Measurements from ENCODE around the gene SLC13A2.

Gene SLC13A2

GRCh38 chr17:28493460-28493859 is 20.0 kb downstream of the SLC13A2 start:
- DNase-seq (ENCODE audit: low spot score) = peak; percentile 27

DNA sequence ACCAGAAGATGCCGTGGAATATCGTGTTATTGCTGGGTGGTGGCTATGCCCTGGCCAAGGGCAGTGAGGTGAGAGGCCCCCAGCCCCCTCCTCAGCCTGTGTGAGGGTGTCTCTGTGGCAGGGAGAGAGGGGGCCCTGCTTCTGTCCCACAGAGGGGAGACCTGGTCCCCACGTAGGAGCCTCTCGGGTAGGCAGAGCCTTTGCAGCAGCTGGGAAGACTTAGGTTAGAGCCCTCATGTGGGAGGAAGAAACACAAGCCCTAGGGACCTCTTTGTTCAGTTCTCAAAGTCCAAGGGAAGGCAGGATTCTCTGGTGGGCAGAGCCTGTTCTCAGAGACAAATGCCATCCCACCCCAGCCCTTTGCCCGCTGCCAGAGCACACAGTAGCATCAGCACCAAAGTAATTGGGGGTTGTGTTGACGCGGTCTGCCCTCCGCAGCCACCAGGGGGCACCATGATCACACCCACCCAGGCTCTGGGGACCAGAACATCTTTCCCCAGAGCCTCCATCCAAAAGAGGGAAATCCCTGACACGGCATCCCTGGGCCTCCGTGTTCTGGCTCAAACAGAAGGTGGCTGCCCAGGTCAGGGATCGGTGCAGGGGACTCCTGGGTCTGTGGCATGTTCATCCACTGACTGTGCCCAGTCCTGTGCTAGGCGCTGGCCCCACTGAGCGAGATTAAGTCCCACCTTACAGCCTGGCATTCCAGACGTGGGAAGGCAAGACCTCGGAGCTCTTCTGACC is 21.2 kb downstream of the SLC13A2 start:
- peak; percentile 43 for DNase-seq (ENCODE audit: low spot score)

DNA sequence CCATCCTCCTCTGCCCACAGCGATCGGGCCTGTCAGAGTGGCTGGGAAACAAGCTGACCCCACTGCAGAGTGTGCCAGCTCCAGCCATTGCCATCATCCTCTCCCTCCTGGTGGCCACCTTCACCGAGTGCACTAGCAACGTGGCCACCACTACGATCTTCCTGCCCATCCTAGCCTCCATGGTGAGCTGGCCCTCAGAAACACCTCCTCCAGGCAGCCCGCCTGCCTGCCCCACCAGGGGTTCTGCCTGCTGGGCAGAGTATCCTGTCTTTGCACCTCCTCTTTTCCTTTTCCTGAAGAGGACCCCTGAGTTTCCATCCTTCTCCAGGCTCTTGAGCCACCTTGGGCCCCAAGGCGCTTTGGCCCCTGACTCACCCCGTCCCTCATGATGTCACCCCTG is 22.2 kb downstream of the SLC13A2 start:
- no peak for DNase-seq (ENCODE audit: low spot score)

- DNase-seq (ENCODE audit: low spot score) = no peak
Measured at GRCh38 chr17:28497931-28498330, 24.5 kb downstream of the SLC13A2 start.

GRCh38 chr17:28498652-28499363 is 25.4 kb downstream of the SLC13A2 start:
- DNase-seq (ENCODE audit: low spot score) = no peak

GRCh38 chr17:28499364-28499664 is 25.9 kb downstream of the SLC13A2 start:
- no peak for DNase-seq (ENCODE audit: low spot score)

- DNase-seq (ENCODE audit: low spot score) = no peak
Measured at GRCh38 chr17:28499684-28500357, 26.4 kb downstream of the SLC13A2 start.

GRCh38 chr17:28500712-28501379 is 27.4 kb downstream of the SLC13A2 start:
- DNase-seq (ENCODE audit: low spot score) = no peak

- DNase-seq (ENCODE audit: low spot score) = no peak
Measured at GRCh38 chr17:28501421-28502284, 28.2 kb downstream of the SLC13A2 start.

DNA sequence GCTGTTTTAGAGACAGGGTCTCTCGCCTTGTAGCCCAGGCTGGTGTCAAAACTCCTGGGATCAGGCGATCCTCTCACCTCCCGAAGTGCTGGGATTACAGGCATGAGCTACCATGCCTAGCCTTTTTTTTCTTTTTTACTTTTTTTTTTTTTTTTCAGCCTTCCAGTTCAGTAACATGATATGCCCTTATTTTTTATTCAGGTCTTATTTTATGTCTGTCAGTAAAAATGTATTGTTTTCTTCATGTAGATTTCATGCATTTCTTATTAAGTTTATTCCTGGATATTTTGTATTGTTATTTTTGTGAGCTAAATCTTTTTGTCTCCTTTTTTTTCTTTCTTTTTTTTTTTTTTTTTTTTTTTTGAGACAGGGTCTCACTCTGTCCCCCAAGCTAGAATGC is 30.0 kb downstream of the SLC13A2 start:
- DNase-seq (ENCODE audit: low spot score) = no peak

DNA sequence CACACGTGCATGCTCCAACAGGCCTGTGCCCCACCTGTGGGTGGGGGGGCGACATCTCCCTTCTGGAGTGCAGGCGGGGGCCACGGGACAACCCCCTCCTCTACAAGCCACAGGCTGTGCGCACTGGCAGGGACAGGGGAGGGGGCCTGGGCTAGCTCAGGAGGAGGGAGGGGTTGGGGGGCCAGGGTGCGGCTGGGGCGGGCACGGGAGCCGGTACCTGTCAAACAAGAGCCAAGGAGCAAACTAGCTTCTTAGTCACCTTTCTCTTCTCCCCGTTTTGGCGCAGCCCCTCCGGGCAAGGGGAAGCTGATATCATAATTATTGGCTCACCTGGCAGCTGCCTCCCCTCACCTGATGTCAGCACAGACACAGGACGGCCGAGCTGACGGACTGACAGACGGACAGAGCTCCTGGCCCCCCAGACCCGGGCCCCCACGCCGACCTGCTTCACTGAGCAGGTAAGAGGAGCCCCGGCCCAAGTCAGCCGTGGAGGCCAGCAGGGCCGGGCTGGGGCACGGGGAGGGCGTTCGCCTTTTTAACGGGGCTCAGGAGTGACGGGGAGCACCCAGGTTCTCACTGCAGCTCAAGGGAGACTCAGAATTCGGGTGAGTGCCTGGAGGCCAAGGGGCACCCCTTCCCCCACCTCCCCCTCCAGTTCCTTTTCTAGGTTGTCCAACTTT is 32.7 kb downstream of the SLC13A2 start, which contains the start of gene FOXN1:
Gene FOXN1 (plus strand): TSS at position 363 of the 680 bp plus-strand sequence. CDS start 17,622 bp downstream, outside the sequence.
- no peak for DNase-seq (ENCODE audit: low spot score)

- DNase-seq (ENCODE audit: low spot score) = no peak
Measured at GRCh38 chr17:28506763-28507487, 33.5 kb downstream of the SLC13A2 start.

DNA sequence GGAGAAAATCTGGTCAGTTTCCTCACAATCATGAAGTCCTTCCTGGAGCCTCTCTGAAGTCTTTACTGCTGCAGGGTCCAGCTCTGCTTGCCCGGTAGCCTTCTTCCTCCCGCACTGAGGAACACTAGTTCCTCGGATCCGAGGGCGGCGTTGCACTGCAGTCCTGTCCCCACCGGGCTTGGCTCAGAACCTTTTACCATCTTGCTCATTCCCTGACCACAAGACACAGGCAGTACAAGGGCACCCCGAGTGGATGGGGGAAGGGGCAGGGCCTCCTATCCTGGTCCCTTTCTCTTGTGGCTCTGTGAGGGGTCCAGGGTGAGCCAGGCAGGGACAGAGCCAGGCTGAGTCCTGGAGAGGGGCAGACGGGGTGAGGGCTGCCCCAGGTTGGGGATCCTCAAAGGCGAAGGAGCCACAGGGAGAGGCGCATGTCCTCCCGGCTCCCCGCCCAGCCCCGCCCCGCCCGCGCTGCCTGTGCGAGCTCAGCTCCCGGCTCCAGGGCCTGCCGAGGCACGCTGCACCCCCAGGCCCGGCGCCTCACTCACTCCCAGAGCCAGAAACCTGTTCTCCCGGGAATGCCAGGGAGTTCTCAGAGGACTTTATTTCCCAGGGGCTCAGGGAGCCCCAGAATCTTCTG is 34.2 kb downstream of the SLC13A2 start:
- no peak for DNase-seq (ENCODE audit: low spot score)

- DNase-seq (ENCODE audit: low spot score) = no peak
Measured at GRCh38 chr17:28508211-28508724, 34.8 kb downstream of the SLC13A2 start.

DNA sequence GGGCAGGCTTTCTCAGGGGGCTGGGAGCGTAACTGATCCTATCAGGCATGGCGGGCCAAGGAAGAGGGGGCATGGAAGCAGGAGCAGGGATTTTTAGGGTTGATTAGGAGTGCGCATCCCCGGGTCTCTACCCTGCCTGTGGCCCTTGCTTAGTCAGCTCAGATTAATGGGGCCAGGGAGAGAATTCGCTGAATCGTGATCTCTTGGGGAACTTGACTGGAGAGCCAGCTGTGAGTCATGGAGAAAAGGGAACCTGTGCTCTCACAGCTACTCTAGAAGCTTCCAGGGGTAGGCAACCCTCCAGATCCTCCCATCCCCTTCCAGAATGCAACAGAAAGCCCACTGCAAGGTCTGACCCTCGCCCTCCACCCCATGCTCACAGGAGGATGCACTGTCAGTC is 36.3 kb downstream of the SLC13A2 start:
- DNase-seq (ENCODE audit: low spot score) = no peak

GRCh38 chr17:28511858-28512461 is 38.5 kb downstream of the SLC13A2 start:
- no peak for DNase-seq (ENCODE audit: low spot score)

- DNase-seq (ENCODE audit: low spot score) = no peak
Measured at GRCh38 chr17:28513476-28513875, 40.0 kb downstream of the SLC13A2 start.

- no peak for DNase-seq (ENCODE audit: low spot score)
Measured at GRCh38 chr17:28514561-28515002, 41.1 kb downstream of the SLC13A2 start.

- DNase-seq (ENCODE audit: low spot score) = no peak
Measured at GRCh38 chr17:28515518-28515917, 42.1 kb downstream of the SLC13A2 start.
